Panc1 (cell line): ENCODE results near the gene GPR33. TPM values are rescaled to one million over a fixed set of nuclear protein-coding genes. Genes with fewer than 3 reads are reported as not detected.

ENCODE experiments used
- ATAC-seq: fragments of 200-7000 bp; cut with Tn5 transposase; 2 replicates; pipeline ENCODE4 v1.9.1; 2020; ENCODE audit warnings: mild to moderate bottlenecking, moderate library complexity
- BruUV-seq: library from RNA; stranded (reverse); fragments of 400-500 nt; replicated peaks from 2 replicates; lab custom pipeline; 2021; lab: Mats Ljungman, UMichigan
- CTCF ChIA-PET: fragments of 300-600 bp; sonication (Branson Sonifier 250); formaldehyde crosslinking; loops from one replicate; lab custom pipeline; 2022; ENCODE audit warnings: antibody characterized with exemption; lab: Charles Lee
- POLR2A ChIA-PET: fragments of 300-600 bp; sonication (Branson Sonifier 250); formaldehyde crosslinking; loops from one replicate; lab custom pipeline; 2022; ENCODE audit warnings: antibody characterized with exemption; lab: Charles Lee
- DNase-seq: peaks from one replicate; pipeline ENCODE4 v3.0.0-alpha.2; 2010; ENCODE audit warnings: low read depth, low spot score
- H3K27ac ChIP-seq: 2 replicates; pipeline ENCODE4 v1.5.1; 2011; ENCODE audit warnings: mild to moderate bottlenecking, low read length, inconsistent platforms
- H3K27me3 ChIP-seq: fragments of 200-500 bp; sonication (Bioruptor generic); 2 replicates; pipeline ENCODE4 v1.6.0; 2014; ENCODE audit warnings: low read length, inconsistent platforms; ENCODE audit not compliant: control insufficient read depth, insufficient read depth
- H3K36me3 ChIP-seq: fragments of 200-500 bp; sonication (Bioruptor generic); 2 replicates; pipeline ENCODE4 v1.5.1; 2014; ENCODE audit warnings: inconsistent platforms, mild to moderate bottlenecking, low read length, moderate library complexity; ENCODE audit not compliant: control insufficient read depth, insufficient read depth
- H3K4me1 ChIP-seq: 2 replicates; pipeline ENCODE4 v1.5.1; 2011; ENCODE audit warnings: inconsistent platforms, mild to moderate bottlenecking, low read length, moderate library complexity; ENCODE audit not compliant: control insufficient read depth, insufficient read depth
- H3K4me3 ChIP-seq, 2 experiments: 2 replicates each; pipeline ENCODE4 v1.5.1; 2011 to 2012; ENCODE audit warnings: low read depth in 2 of 2, low read length in 2 of 2, mild to moderate bottlenecking in 2 of 2, inconsistent platforms in 1 of 2, moderate library complexity in 1 of 2
- H3K9me3 ChIP-seq: fragments of 200-500 bp; sonication (Bioruptor generic); 2 replicates; pipeline ENCODE4 v1.5.1; 2014; ENCODE audit warnings: low read depth, mild to moderate bottlenecking, inconsistent platforms, low read length, moderate library complexity; ENCODE audit not compliant: control insufficient read depth, insufficient read depth
- CTCF ChIP-seq: fragments of 450-650 bp; IDR thresholded peaks from 2 replicates; pipeline ENCODE4 v1.5.1; 2017; ENCODE audit warnings: mild to moderate bottlenecking
- POLR2AphosphoS5 ChIP-seq: IDR thresholded peaks from 2 replicates; pipeline ENCODE4 v1.6.1; 2012; ENCODE audit warnings: mild to moderate bottlenecking, low read depth, low read length, moderate library complexity
- REST ChIP-seq, 2 experiments: IDR thresholded peaks; 2 replicates each; pipeline ENCODE4 v1.6.1; 2011 to 2012; ENCODE audit warnings: low read depth in 2 of 2, control low read depth in 1 of 2, low read length in 1 of 2, mild to moderate bottlenecking in 1 of 2, moderate library complexity in 1 of 2; ENCODE audit not compliant: insufficient read depth in 1 of 2
- SIN3A ChIP-seq: IDR thresholded peaks from 2 replicates; pipeline ENCODE4 v1.6.1; 2012; ENCODE audit warnings: low read depth, mild to moderate bottlenecking, low read length, moderate library complexity, borderline replicate concordance; ENCODE audit not compliant: insufficient read depth
- TCF7L2 ChIP-seq: IDR thresholded peaks from 2 replicates; pipeline ENCODE4 v1.6.1; 2011; ENCODE audit warnings: mild to moderate bottlenecking, low read depth, low read length, inconsistent platforms
- in situ Hi-C: cut with HindIII; loops from 2 replicates; pipeline ENCODE4 v1.10.0; 2016; ENCODE audit warnings: low sequenced_read_pairs, low pct_unique_long_range_greater_than_20kb
- intact Hi-C: fragments of 100-400 bp; cut with micrococcal nuclease; formaldehyde crosslinking; loops from one replicate; pipeline ENCODE4 v1.10.0; 2022; ENCODE audit not compliant: unreplicated experiment
- total RNA-seq: library from RNA; stranded (reverse); gene quantifications from one replicate; pipeline ENCODE4 v1.2.1, GENCODE V29; 2021; ENCODE audit not compliant: unreplicated experiment

The GPR33 gene
- total RNA-seq, 1 experiment from 2014 or later: not detected

- Histone ChIP-seq H3K4me1 (no peaks in the 10 kb centered on the region), H3K27ac (no peak overlapping the region), H3K4me3 (no peak overlapping the region), H3K27me3 (no peaks in the 10 kb centered on the region), H3K9me3 (no peaks in the 10 kb centered on the region), H3K36me3 (no peaks in the 10 kb centered on the region; the same call in 1 of the 2 replicates)
- BruUV-seq: no TSS peak
- DNase-seq (no peak), ATAC-seq (no peak)
- no peak for TF ChIP-seq REST (IDR thresholded peaks at IDR 0.05; ENCODE audit: insufficient read depth in 1 of 2, low read depth in 2 of 2, low read length in 1 of 2)
- TF ChIP-seq SIN3A: no peak
- TF ChIP-seq POLR2AphosphoS5: no peak
- no peak for TF ChIP-seq CTCF
- no peak for TF ChIP-seq TCF7L2
- intact Hi-C loops (no loop called here), in situ Hi-C loops (no loop called here)
- POLR2A ChIA-PET: no interaction called here
- CTCF ChIA-PET: no interaction called here
Measured at GRCh38 chr14:31445703-31446102, 42.1 kb downstream of the GPR33 start.

- H3K9me3 ChIP-seq: no peaks in the 10 kb centered on the region
- no peaks in the 10 kb centered on the region for H3K4me1 ChIP-seq
- H3K4me3 ChIP-seq: no peak overlapping the region
- ChIA-PET CTCF (no interaction called here), POLR2A (no interaction called here)
- DNase-seq (no peak), ATAC-seq (no peak)
- no peak overlapping the region for H3K27ac ChIP-seq
- no TSS peak for BruUV-seq
- intact Hi-C loops: no loop called here
- in situ Hi-C loops: no loop called here
- no peak for TF ChIP-seq TCF7L2
- no peak for TF ChIP-seq REST (IDR thresholded peaks at IDR 0.05; ENCODE audit: insufficient read depth in 1 of 2, low read depth in 2 of 2, low read length in 1 of 2)
- H3K27me3 ChIP-seq: no peaks in the 10 kb centered on the region
- no peaks in the 10 kb centered on the region; the same call in 1 of the 2 replicates for H3K36me3 ChIP-seq
Measured at GRCh38 chr14:31442284-31442683, 45.6 kb downstream of the GPR33 start.
